HepG2 (cell line): ENCODE results near the gene CYP2A6. TPM values are rescaled to one million over a fixed set of nuclear protein-coding genes. Genes with fewer than 3 reads are reported as not detected.

Experiments used
- ARNT ChIP-seq: fragments of 450-650 bp; IDR thresholded peaks from 2 replicates; pipeline ENCODE4 v1.6.1; 2017
- BCL6 ChIP-seq: IDR thresholded peaks from 2 replicates; pipeline ENCODE4 v1.6.1; 2016; ENCODE audit warnings: missing genetic modification reagents, missing compliant biosample characterization
- JUNB ChIP-seq: sonication (generic); formaldehyde crosslinking; IDR thresholded peaks from 2 replicates; pipeline ENCODE4 v1.8.0; 2022; ENCODE audit warnings: missing genetic modification reagents, mild to moderate bottlenecking, borderline replicate concordance
- KAT7 ChIP-seq: IDR thresholded peaks from 2 replicates; pipeline ENCODE4 v1.6.1; 2018; ENCODE audit warnings: borderline replicate concordance, missing compliant biosample characterization
- MAF1 ChIP-seq: sonication (generic); formaldehyde crosslinking; IDR thresholded peaks from 2 replicates; pipeline ENCODE4 v1.5.0; 2020; ENCODE audit warnings: missing genetic modification reagents, borderline replicate concordance
- MAZ ChIP-seq, 2 experiments: sonication (generic) in 1 of 2; formaldehyde crosslinking in 1 of 2; IDR thresholded peaks; 2 replicates each; pipeline versions ENCODE4 v1.5.0 to v1.6.1; 2012 to 2020; ENCODE audit warnings: low read depth in 2 of 2, mild to moderate bottlenecking in 2 of 2, borderline replicate concordance in 1 of 2, improper control_type of control experiment in 1 of 2, low read length in 1 of 2, missing genetic modification reagents in 1 of 2, moderate library complexity in 1 of 2
- NFRKB ChIP-seq: fragments of 450-650 bp; IDR thresholded peaks from 2 replicates; pipeline ENCODE4 v1.6.1; 2017
- NR2F2 ChIP-seq: IDR thresholded peaks from 2 replicates; pipeline ENCODE4 v1.6.1; 2012; ENCODE audit warnings: low read depth, inconsistent platforms, borderline replicate concordance
- RARA ChIP-seq: IDR thresholded peaks from 2 replicates; pipeline ENCODE4 v1.6.1; 2016; ENCODE audit warnings: missing genetic modification reagents, missing compliant biosample characterization
- ZNF230 ChIP-seq: sonication (generic); formaldehyde crosslinking; IDR thresholded peaks from 2 replicates; pipeline ENCODE4 v1.4.0; 2020; ENCODE audit warnings: mild to moderate bottlenecking, missing genetic modification reagents
- ZNF317 ChIP-seq: sonication (generic); formaldehyde crosslinking; IDR thresholded peaks from 2 replicates; pipeline ENCODE4 v1.5.0; 2020; ENCODE audit warnings: mild to moderate bottlenecking, missing genetic modification reagents
- ZNF326 ChIP-seq: sonication (generic); formaldehyde crosslinking; IDR thresholded peaks from 2 replicates; pipeline ENCODE4 v1.4.0; 2020; ENCODE audit warnings: missing genetic modification reagents, borderline replicate concordance
- ZNF354B ChIP-seq: sonication (generic); formaldehyde crosslinking; IDR thresholded peaks from 2 replicates; pipeline ENCODE4 v1.8.0; 2022; ENCODE audit warnings: mild to moderate bottlenecking, missing genetic modification reagents
- ZNF800 ChIP-seq: sonication (generic); formaldehyde crosslinking; IDR thresholded peaks from 2 replicates; pipeline ENCODE4 v1.4.0; 2020; ENCODE audit warnings: missing genetic modification reagents
- ZNF878 ChIP-seq: sonication (generic); formaldehyde crosslinking; IDR thresholded peaks from 2 replicates; pipeline ENCODE4 v1.8.1; 2023; ENCODE audit warnings: mild to moderate bottlenecking, missing genetic modification reagents, moderate library complexity
- polyA plus RNA-seq, 8 experiments: library from polyadenylated mRNA; depleted of rRNA in 3 of 8; stranded (reverse) in 7 of 8; unstranded in 1 of 8; fragments of >200 nt; fragmentation: Illumina TruSeq in 4 of 8; extraction: Trizol in 4 of 8; gene quantifications; 2 replicates each; pipeline versions ENCODE4 v1.2.1 to v1.2.3, GENCODE V29; 2011 to 2016; ENCODE audit warnings: low read depth in 4 of 8, missing spikeins in 1 of 8, mixed read lengths in 1 of 8; ENCODE audit not compliant: insufficient read depth in 1 of 8
- total RNA-seq, 5 experiments: library from RNA; depleted of rRNA; stranded (reverse); fragments of >200 nt; fragmentation: Illumina TruSeq; extraction: Trizol; gene quantifications; 2 replicates each; pipeline ENCODE4 v1.2.3, GENCODE V29; 2016; ENCODE audit warnings: low read depth in 1 of 5
- TF ChIP-seq, protein P1 (sequence below): sonication (generic); formaldehyde crosslinking; IDR thresholded peaks from 2 replicates; pipeline ENCODE4 v1.8.0; 2022; ENCODE audit warnings: mild to moderate bottlenecking, missing genetic modification reagents, moderate library complexity
- TF ChIP-seq, protein P2 (sequence below): sonication (generic); formaldehyde crosslinking; IDR thresholded peaks from 2 replicates; pipeline ENCODE4 v1.4.0; 2020; ENCODE audit warnings: missing genetic modification reagents

The CYP2A6 gene
- total and polyA plus RNA-seq, 2 of the 13 experiments (the other 11 are each of a cell fraction or from before 2014, with no cell fraction given) = not detected

GRCh38 chr19:40831502-40832430, 18.5 kb downstream of the CYP2A6 start (continued):
- TF ChIP-seq, protein P1, sequence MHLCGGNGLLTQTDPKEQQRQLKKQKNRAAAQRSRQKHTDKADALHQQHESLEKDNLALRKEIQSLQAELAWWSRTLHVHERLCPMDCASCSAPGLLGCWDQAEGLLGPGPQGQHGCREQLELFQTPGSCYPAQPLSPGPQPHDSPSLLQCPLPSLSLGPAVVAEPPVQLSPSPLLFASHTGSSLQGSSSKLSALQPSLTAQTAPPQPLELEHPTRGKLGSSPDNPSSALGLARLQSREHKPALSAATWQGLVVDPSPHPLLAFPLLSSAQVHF (CRISPR knock-in tag) = no peak
- no peak for TF ChIP-seq NR2F2
- peak; percentile 86 for TF ChIP-seq RARA (CRISPR knock-in tag)
- TF ChIP-seq KAT7 (CRISPR knock-in tag) = 0 out of 2 replicates have a peak, but pooled peaks have one; percentile 35
- peak; percentile 85 for TF ChIP-seq BCL6 (CRISPR knock-in tag)
- TF ChIP-seq, protein P2, sequence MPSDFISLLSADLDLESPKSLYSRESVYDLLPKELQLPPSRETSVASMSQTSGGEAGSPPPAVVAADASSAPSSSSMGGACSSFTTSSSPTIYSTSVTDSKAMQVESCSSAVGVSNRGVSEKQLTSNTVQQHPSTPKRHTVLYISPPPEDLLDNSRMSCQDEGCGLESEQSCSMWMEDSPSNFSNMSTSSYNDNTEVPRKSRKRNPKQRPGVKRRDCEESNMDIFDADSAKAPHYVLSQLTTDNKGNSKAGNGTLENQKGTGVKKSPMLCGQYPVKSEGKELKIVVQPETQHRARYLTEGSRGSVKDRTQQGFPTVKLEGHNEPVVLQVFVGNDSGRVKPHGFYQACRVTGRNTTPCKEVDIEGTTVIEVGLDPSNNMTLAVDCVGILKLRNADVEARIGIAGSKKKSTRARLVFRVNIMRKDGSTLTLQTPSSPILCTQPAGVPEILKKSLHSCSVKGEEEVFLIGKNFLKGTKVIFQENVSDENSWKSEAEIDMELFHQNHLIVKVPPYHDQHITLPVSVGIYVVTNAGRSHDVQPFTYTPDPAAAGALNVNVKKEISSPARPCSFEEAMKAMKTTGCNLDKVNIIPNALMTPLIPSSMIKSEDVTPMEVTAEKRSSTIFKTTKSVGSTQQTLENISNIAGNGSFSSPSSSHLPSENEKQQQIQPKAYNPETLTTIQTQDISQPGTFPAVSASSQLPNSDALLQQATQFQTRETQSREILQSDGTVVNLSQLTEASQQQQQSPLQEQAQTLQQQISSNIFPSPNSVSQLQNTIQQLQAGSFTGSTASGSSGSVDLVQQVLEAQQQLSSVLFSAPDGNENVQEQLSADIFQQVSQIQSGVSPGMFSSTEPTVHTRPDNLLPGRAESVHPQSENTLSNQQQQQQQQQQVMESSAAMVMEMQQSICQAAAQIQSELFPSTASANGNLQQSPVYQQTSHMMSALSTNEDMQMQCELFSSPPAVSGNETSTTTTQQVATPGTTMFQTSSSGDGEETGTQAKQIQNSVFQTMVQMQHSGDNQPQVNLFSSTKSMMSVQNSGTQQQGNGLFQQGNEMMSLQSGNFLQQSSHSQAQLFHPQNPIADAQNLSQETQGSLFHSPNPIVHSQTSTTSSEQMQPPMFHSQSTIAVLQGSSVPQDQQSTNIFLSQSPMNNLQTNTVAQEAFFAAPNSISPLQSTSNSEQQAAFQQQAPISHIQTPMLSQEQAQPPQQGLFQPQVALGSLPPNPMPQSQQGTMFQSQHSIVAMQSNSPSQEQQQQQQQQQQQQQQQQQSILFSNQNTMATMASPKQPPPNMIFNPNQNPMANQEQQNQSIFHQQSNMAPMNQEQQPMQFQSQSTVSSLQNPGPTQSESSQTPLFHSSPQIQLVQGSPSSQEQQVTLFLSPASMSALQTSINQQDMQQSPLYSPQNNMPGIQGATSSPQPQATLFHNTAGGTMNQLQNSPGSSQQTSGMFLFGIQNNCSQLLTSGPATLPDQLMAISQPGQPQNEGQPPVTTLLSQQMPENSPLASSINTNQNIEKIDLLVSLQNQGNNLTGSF = no peak
- TF ChIP-seq ZNF317 = 0 out of 2 replicates have a peak, but pooled peaks have one; percentile 39
- TF ChIP-seq ZNF230 (CRISPR knock-in tag) = peak; percentile 48; the same call in 1 of the 2 replicates
- TF ChIP-seq ZNF878 (CRISPR knock-in tag) = peak; percentile 73; the same call in 1 of the 2 replicates
- TF ChIP-seq ZNF354B (CRISPR knock-in tag) = no peak
- no peak for TF ChIP-seq ZNF800 (CRISPR knock-in tag)
- no peak for TF ChIP-seq NFRKB
- TF ChIP-seq ARNT = no peak
- TF ChIP-seq MAZ (IDR thresholded peaks at IDR 0.05; ENCODE audit: borderline replicate concordance, low read depth, low read length) = no peak
- peak; percentile 58; the same call in 1 of the 2 replicates for TF ChIP-seq MAZ (CRISPR knock-in tag; IDR thresholded peaks at IDR 0.05; ENCODE audit: low read depth)
- peak; percentile 55; the same call in 1 of the 2 replicates for TF ChIP-seq MAF1
- TF ChIP-seq JUNB (CRISPR knock-in tag) = peak; percentile 52; the same call in 1 of the 2 replicates
- TF ChIP-seq ZNF326 = no peak
